Testis (tissue), 3 donors: ENCODE data around the gene FAN1. TPM values are rescaled to one million over a fixed set of nuclear protein-coding genes. Genes with fewer than 3 reads are reported as not detected.

Experiments
- DNase-seq: peaks from one replicate; pipeline ENCODE4 v3.0.0-alpha.2; 2019
- H3K27ac ChIP-seq, 2 donors: fragments of 200-600 bp; sonication (generic); one replicate each; pipeline ENCODE4 v1.5.1; 2019
- H3K27me3 ChIP-seq: fragments of 200-600 bp; sonication (generic); one replicate; pipeline ENCODE4 v1.5.1; 2019
- H3K36me3 ChIP-seq: fragments of 200-600 bp; sonication (generic); one replicate; pipeline ENCODE4 v1.5.1; 2017; ENCODE audit warnings: low read depth; ENCODE audit errors: missing control alignments
- H3K4me1 ChIP-seq: fragments of 200-600 bp; sonication (generic); one replicate; pipeline ENCODE4 v1.5.1; 2019
- H3K4me3 ChIP-seq, 2 donors: fragments of 200-600 bp; sonication (generic); one replicate each; pipeline ENCODE4 v1.5.1; 2017 to 2019
- H3K9me3 ChIP-seq: fragments of 200-600 bp; sonication (generic); one replicate; pipeline ENCODE4 v1.5.1; 2017
- CTCF ChIP-seq, 3 experiments: fragments of 450-650 bp in 2 of 3; fragments of 200-600 bp in 1 of 3; sonication (generic) in 1 of 3; IDR thresholded peaks; one replicate each; pipeline ENCODE4 v1.5.1; 2016 to 2019; ENCODE audit warnings: antibody characterized with exemption in 3 of 3, mild to moderate bottlenecking in 2 of 3, moderate library complexity in 1 of 3
- POLR2A ChIP-seq: fragments of 450-650 bp; IDR thresholded peaks from one replicate; pipeline ENCODE4 v1.6.1; 2017; ENCODE audit warnings: antibody characterized with exemption, mild to moderate bottlenecking, moderate library complexity
- WGBS, 2 donors: methylation state at CpG; one replicate each; pipeline ENCODE4 v1.1.5; 2018; 5-methylcytosine and 5-hydroxymethylcytosine counted together
- intact Hi-C: fragments of 100-400 bp; cut with DNase I; formaldehyde crosslinking; loops from one replicate; pipeline ENCODE4 v1.15.1; 2023; ENCODE audit warnings: low total_unique reads
- polyA plus RNA-seq: library from polyadenylated mRNA; stranded (reverse); fragments of 350-450 nt; fragmentation: Illumina TruSeq; extraction: RNeasy Lipid Tissue Mini Kit (QIAGEN cat#74804); gene quantifications from one replicate; pipeline ENCODE4 v1.2.3, GENCODE V29; 2014; ENCODE audit warnings: low read depth, low replicate concordance; ENCODE audit not compliant: insufficient read depth
- total RNA-seq, 2 donors: library from RNA; depleted of rRNA; stranded (reverse); fragments of >200 nt; gene quantifications; one replicate each; pipeline ENCODE4 v1.2.3, GENCODE V29; 2016

Gene FAN1
- total and polyA plus RNA-seq, 3 donors from 2014 or later: 22.5 to 29.1 (median 24.0) TPM

GRCh38 chr15:30929064-30929669 is 25.5 kb downstream of the FAN1 start:
- H3K27ac ChIP-seq: no peak overlapping the region
- intact Hi-C loops: no loop called here
- WGBS, 2 donors: 81 to 84% methylated on average over 9 to 10 of the region's 10 CpGs
- no peaks in the 10 kb centered on the region for H3K9me3 ChIP-seq
- H3K27me3 ChIP-seq: no peaks in the 10 kb centered on the region
- DNase-seq: no peak
- TF ChIP-seq POLR2A: no peak
- no peak for TF ChIP-seq CTCF (IDR thresholded peaks at IDR 0.05)
- H3K4me1 ChIP-seq: peaks cover 2% of the 10 kb centered on the region
- no peak overlapping the region for H3K4me3 ChIP-seq
- no peaks in the 10 kb centered on the region for H3K36me3 ChIP-seq

- Histone ChIP-seq H3K27ac (no peak overlapping the region), H3K27me3 (no peaks in the 10 kb centered on the region), H3K4me1 (peaks cover 2% of the 10 kb centered on the region), H3K4me3 (no peak overlapping the region), H3K36me3 (no peaks in the 10 kb centered on the region), H3K9me3 (no peaks in the 10 kb centered on the region)
- intact Hi-C loops: no loop called here
- WGBS, 2 donors: 84 to 92% methylated on average over 4 of the region's 4 CpGs
- TF ChIP-seq CTCF (IDR thresholded peaks at IDR 0.05) (no peak), POLR2A (no peak)
- no peak for DNase-seq
Measured at GRCh38 chr15:30929982-30930381, 26.3 kb downstream of the FAN1 start.

GRCh38 chr15:30930422-30930821 is 26.7 kb downstream of the FAN1 start:
- WGBS, 2 donors: 90 to 98% methylated on average over 2 to 8 of the region's 8 CpGs
- H3K36me3 ChIP-seq: no peaks in the 10 kb centered on the region

GRCh38 chr15:30933293-30933692 is 29.6 kb downstream of the FAN1 start:
- Histone ChIP-seq H3K27ac (no peak overlapping the region), H3K36me3 (no peaks in the 10 kb centered on the region)
- TF ChIP-seq POLR2A (no peak), CTCF (IDR thresholded peaks at IDR 0.05) (no peak)

More at GRCh38 chr15:30930422-30930821, 26.7 kb downstream of the FAN1 start:
- Histone ChIP-seq H3K27me3 (no peaks in the 10 kb centered on the region), H3K4me3 (no peak overlapping the region), H3K27ac (no peak overlapping the region), H3K4me1 (peaks cover 2% of the 10 kb centered on the region), H3K9me3 (no peaks in the 10 kb centered on the region)
- no peak for DNase-seq
- intact Hi-C loops: no loop called here
- no peak for TF ChIP-seq CTCF (IDR thresholded peaks at IDR 0.05)

GRCh38 chr15:30939161-30939560 is 35.4 kb downstream of the FAN1 start:
- TF ChIP-seq CTCF (IDR thresholded peaks at IDR 0.05) (no peak), POLR2A (no peak)
- H3K4me1 ChIP-seq: no peaks in the 10 kb centered on the region
- no peaks in the 10 kb centered on the region for H3K9me3 ChIP-seq
- intact Hi-C loops: no loop called here
- WGBS, 2 donors: 93 to 97% methylated on average over 7 of the region's 7 CpGs
- H3K27ac ChIP-seq: no peak overlapping the region
- H3K36me3 ChIP-seq: no peaks in the 10 kb centered on the region
- no peak for DNase-seq
- H3K27me3 ChIP-seq: no peaks in the 10 kb centered on the region
- H3K4me3 ChIP-seq: no peak overlapping the region

More at GRCh38 chr15:30933293-30933692, 29.6 kb downstream of the FAN1 start:
- H3K27me3 ChIP-seq: no peaks in the 10 kb centered on the region
- H3K4me1 ChIP-seq: no peaks in the 10 kb centered on the region
- no peak overlapping the region for H3K4me3 ChIP-seq
- DNase-seq: no peak
- intact Hi-C loops: no loop called here
- no peaks in the 10 kb centered on the region for H3K9me3 ChIP-seq
